ENCODE measurements around the gene CD52.

The CD52 gene

GRCh38 chr1:26352338-26352679, 34.6 kb downstream of the CD52 start:
- in situ Hi-C loops (cut with MboI; ENCODE audit: low sequenced_read_pairs) = no loop called here

DNA sequence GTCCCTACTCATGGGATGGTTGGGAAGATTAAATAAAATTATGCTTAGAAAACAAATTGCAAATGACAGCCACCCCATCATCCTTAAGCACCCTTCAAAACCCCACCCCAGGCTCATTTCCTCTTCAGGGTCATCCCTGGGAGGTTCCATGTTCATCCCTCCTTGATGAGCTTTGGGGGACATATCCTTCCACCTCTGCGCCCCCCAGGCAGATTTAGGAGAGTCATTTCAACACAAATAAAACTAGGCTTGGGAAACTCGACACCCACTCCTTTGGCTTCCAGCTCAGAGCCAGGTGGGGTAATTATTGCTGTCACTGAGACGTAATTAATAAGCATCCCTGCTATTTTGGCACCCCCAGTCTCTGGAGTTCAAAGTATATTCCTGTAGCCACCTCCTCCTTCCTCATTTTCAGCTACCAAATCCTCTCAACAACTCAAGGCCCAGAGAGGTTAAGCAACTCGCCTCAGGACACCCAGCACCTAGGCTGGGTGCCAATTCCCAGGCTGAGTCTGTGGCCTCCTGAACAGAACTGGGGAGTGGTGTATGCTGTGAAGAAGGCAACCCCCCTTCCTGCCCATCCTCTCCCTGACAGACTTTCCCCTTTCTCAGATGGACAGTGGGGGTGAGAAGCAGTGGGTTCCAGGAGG, 35.6 kb downstream of the CD52 start:
- in situ Hi-C loops (cut with MboI; ENCODE audit: low sequenced_read_pairs) = no loop called here

DNA sequence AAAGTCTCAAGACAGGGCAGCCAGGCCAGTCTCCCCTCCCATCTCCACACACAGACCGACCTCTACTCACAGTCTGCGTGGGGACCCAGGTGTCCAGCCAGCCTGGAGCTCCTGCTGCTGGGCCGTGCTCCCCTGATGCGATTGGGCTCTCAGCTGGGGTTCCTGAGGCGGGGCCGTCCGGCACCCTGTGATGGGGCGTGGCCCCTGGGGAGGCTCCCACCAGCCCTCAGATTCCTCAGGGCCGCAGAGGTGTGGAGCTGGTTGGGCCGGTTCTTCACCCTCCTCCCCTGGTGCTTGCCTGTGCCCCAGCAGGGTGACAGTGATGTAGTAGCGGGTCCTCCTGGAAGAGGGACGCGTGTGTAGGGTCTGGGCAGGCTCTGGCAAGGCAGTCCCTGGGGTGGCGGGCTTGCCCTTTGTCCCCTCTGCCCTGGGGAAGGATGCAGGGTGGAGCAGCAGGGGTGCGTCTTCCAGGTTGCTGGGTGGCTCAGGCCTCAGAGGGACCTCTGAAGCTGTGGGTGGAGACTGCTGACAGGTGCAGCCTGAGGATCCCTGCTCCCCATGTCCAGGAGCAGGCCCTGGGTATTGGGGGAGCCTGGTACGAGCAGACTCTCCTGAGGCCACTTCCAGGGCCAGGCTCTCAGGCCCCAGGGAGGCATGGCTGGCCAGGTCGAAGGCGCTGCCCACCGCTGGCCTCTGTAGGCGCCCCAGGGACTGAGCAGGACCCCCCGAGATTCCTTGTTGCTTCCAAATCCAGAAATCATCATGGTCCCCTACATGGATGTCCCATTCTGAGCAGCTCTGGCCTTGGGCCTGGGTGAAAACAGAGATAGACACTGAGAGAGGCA, 36.4 kb downstream of the CD52 start, which contains the start of gene CRYBG2:
Gene CRYBG2, minus strand, starts transcription at position 155 of the 845 bp plus-strand sequence. CDS start 7,473 bp downstream, outside the sequence.
- in situ Hi-C loops (cut with MboI; ENCODE audit: low sequenced_read_pairs) = no loop called here

DNA sequence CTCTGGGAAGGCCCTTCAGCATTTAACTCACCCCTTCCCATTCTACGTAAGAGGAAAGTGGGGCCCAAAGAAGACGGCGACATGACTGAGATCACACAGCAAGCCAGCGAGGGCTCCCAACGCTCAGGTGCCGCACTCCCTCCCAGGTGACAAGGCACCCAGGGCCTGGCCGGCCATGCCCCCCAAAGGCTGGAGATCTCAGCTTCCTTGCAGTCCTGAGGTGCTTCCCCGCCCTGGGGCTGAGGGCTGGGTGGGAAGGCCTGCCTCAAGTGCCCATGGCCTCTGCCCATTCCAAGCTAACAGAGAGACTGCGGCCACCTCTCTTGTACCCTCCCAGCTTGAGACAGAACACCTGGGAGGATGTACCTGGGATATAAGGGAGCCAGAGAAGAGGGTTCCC, 37.2 kb downstream of the CD52 start:
- in situ Hi-C loops (cut with MboI; ENCODE audit: low sequenced_read_pairs) = no loop called here

- in situ Hi-C loops (cut with MboI; ENCODE audit: low sequenced_read_pairs) = no loop called here
Measured at GRCh38 chr1:26356106-26356505, 38.3 kb downstream of the CD52 start.

DNA sequence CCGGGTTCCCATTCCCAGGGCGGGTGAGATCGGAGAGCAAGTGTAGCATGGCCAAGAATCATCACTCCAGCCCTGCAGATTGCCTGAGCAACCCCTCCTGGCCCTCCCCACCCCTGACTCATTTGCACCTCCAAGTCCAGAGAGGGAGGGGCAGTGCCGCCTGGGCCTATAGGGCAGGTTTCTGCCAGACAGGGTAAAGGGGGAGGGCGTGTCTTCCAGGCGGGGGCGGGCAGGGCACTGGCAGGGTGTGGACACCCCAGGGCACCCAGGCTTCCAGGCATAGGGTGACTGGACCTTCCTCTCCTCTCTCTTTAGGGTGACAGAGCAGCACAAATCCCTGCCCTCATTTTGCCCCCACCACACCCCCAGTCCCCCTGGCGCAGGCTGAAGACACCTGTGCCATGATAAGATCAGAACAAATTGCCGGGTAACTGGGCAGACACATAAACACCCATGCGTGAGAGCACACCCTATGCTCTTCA, 39.4 kb downstream of the CD52 start:
- in situ Hi-C loops (cut with MboI; ENCODE audit: low sequenced_read_pairs) = no loop called here

DNA sequence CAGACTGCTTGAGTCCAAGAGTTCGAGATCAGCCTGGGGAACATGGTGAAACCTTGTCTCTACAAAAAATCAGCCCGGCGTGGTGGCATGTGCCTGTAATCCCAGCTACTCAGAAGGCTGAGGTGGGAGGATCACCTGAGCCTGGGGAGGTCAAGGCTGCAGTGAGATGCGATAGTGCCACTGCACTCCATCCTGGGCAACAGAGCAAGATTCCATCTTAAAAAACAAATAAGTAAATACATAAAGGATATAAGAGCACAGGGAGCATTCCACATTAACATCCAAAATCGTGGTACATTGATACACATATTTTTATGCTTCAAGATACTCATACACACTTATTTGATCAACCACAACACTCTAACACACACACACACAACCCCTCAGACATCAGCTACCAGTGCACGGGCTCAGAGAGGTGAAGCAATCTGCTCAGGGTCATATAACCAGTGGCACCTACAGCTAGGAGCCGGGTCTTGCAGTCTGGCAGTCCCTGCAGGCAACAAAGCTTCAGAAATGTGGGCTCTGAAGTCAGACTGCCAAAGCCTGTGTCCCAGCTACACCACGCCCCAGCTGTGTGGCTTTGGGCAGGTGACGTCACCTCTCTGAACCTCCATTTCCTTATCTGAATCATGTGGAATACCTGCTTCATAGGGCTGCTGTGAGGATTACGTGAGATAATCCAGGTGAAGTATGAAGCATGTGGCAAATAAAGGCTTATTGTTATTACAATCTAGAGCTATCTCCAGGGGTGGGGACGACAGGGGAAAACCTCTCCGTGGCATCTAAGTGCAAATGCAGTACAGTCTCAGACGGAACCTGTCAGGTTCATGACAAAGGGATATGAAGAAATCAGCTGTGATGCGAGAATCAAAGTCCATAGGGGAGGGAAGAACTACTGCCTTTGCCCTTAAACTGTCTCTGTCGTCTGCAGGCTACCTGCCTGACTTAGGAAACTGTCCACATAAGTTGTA, 40.9 kb downstream of the CD52 start:
- in situ Hi-C loops (cut with MboI; ENCODE audit: low sequenced_read_pairs) = no loop called here

DNA sequence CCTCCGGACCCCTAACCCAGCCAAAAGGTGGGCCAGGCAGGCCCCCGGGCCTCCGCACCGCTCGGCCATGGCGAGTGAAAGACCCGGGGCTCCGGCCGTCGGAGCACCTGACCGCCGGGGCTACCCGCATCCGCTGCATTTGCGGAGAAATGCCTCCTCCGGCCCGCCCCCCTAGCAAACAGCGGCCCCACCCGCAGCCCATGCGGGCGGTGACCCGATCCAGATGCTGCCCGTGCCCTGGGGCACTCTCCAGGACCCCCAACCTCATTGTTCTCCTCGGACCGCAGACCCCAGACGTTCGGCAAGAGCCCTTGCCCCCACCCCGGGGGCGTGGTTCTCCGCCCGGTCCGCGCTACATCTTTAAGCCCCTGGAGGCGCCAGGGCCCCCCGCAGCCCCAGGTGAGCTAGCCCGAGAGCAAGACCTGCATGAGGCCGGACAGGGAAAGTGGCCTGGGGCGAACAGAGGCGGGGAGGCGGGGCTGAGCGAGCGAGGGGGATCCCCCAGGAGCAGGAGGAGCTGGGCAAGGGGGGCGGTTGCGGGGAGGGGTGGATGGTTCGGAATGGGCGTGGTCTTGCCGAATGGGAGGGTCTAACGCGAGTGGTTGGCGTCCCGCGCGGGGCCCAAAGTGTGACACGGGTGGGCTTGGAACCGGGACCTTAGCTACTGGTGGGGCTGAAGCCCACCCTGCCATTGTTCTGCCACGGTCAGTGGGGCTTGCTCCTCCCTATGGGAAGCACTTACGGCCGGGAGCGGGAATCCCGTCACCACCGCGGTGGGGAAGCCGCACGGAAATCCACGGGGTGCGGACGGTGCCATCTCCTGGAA, 42.4 kb downstream of the CD52 start:
- in situ Hi-C loops (cut with MboI; ENCODE audit: low sequenced_read_pairs) = no loop called here

- in situ Hi-C loops (cut with MboI; ENCODE audit: low sequenced_read_pairs) = no loop called here
Measured at GRCh38 chr1:26360807-26361604, 43.2 kb downstream of the CD52 start.

- in situ Hi-C loops (cut with MboI; ENCODE audit: low sequenced_read_pairs) = no loop called here
Measured at GRCh38 chr1:26361605-26362122, 43.9 kb downstream of the CD52 start.

DNA sequence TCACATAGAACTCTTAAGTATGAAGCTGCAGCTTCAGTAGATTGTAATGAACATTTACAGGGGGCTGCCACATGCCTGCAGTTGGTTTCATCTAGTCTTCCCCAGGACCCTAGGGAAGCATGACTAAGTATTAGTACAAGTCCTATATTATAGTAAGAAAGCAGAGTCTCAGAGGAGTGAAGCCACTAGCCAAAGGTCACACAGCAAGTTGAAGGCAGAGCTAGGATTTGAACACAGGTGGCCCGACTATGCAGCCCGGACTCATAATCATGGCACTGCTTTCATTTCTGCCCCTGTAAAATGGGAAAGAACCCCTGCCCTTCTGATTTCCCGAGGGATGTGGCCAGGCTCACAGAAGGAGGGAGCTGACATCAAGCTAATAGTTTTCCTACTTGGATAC, 44.6 kb downstream of the CD52 start:
- in situ Hi-C loops (cut with MboI; ENCODE audit: low sequenced_read_pairs) = no loop called here

- in situ Hi-C loops (cut with MboI; ENCODE audit: low sequenced_read_pairs) = no loop called here
Measured at GRCh38 chr1:26363549-26364448, 46.0 kb downstream of the CD52 start.

GRCh38 chr1:26364956-26365355, 47.2 kb downstream of the CD52 start:
- in situ Hi-C loops (cut with MboI; ENCODE audit: low sequenced_read_pairs) = no loop called here

- in situ Hi-C loops (cut with MboI; ENCODE audit: low sequenced_read_pairs) = no loop called here
Measured at GRCh38 chr1:26367441-26367840, 49.7 kb downstream of the CD52 start.

DNA sequence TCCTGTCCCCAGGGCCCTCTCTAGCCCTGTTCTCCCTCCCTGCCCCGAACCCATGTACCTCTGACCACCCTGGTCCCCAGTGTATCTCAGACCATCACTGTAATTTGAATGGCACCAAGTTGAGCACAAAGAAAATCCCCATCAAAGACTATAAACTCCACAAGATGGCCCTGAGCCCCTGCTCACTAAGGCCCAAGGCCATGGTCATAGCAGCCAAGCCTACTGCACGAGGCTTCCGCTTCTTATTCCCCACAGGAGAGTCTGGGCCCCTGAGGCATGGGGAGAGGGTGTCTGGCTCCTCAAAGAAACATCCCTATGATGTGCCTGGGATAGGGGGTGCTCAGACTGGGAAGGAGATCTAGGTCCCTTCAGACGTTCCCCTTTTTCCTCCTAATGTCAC, 50.2 kb downstream of the CD52 start:
- in situ Hi-C loops (cut with MboI; ENCODE audit: low sequenced_read_pairs) = no loop called here

- in situ Hi-C loops (cut with MboI; ENCODE audit: low sequenced_read_pairs) = no loop called here
Measured at GRCh38 chr1:26368486-26368885, 50.7 kb downstream of the CD52 start.
